ENCODE data around the gene MYH14. TPM values are rescaled to one million over a fixed set of nuclear protein-coding genes. Genes with fewer than 3 reads are reported as not detected.
A peak's percentile ranks its signal among the peaks of the same experiment; 100 is the strongest.

The MYH14 gene
- total and polyA plus RNA-seq, 9 of the 15 experiments (the other 6 are each of a cell fraction or from before 2014, with no cell fraction given): 0.04 to 0.86 (median 0.19) TPM; not detected in 2

DNA sequence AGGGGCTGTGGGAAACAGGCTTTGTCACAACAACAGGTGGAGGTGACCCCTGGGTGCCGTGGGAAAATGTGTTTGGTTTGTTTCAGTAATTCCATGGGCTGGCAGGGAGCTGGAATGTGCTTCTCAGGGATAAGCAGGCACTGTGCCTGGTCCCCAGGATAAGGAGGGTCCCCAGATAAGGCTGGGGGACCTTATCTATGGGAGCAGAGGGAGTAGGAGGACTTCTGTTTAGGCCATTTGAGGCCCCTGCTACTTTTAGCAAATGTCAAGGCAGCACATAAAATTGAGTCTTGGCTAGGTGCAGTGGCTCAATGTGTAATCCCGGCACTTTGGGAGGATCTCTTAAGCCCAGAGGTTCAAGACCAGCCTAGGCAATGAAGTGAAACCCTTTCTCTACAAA lies 66.2 kb downstream of the MYH14 start (continued):
- peak; percentile 70 for TF ChIP-seq ZNF644 (tag; IDR thresholded peaks at IDR 0.05; ENCODE audit: low read depth)
- no peak for TF ChIP-seq ZKSCAN3 (CRISPR knock-in tag; IDR thresholded peaks at IDR 0.05)
- peak; percentile 80 for TF ChIP-seq DMBX1 (CRISPR knock-in tag; IDR thresholded peaks at IDR 0.05; ENCODE audit: borderline replicate concordance)
- no peak for TF ChIP-seq ZNF280A (IDR thresholded peaks at IDR 0.05; ENCODE audit: low read depth, partially characterized antibody)
- TF ChIP-seq SREBF2 (CRISPR knock-in tag; IDR thresholded peaks at IDR 0.05): no peak
- TF ChIP-seq, protein P1, sequence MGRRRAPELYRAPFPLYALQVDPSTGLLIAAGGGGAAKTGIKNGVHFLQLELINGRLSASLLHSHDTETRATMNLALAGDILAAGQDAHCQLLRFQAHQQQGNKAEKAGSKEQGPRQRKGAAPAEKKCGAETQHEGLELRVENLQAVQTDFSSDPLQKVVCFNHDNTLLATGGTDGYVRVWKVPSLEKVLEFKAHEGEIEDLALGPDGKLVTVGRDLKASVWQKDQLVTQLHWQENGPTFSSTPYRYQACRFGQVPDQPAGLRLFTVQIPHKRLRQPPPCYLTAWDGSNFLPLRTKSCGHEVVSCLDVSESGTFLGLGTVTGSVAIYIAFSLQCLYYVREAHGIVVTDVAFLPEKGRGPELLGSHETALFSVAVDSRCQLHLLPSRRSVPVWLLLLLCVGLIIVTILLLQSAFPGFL (CRISPR knock-in tag; IDR thresholded peaks at IDR 0.05): no peak
- peak; percentile 95 for TF ChIP-seq SOX6 (IDR thresholded peaks at IDR 0.05)
- TF ChIP-seq, protein P2, sequence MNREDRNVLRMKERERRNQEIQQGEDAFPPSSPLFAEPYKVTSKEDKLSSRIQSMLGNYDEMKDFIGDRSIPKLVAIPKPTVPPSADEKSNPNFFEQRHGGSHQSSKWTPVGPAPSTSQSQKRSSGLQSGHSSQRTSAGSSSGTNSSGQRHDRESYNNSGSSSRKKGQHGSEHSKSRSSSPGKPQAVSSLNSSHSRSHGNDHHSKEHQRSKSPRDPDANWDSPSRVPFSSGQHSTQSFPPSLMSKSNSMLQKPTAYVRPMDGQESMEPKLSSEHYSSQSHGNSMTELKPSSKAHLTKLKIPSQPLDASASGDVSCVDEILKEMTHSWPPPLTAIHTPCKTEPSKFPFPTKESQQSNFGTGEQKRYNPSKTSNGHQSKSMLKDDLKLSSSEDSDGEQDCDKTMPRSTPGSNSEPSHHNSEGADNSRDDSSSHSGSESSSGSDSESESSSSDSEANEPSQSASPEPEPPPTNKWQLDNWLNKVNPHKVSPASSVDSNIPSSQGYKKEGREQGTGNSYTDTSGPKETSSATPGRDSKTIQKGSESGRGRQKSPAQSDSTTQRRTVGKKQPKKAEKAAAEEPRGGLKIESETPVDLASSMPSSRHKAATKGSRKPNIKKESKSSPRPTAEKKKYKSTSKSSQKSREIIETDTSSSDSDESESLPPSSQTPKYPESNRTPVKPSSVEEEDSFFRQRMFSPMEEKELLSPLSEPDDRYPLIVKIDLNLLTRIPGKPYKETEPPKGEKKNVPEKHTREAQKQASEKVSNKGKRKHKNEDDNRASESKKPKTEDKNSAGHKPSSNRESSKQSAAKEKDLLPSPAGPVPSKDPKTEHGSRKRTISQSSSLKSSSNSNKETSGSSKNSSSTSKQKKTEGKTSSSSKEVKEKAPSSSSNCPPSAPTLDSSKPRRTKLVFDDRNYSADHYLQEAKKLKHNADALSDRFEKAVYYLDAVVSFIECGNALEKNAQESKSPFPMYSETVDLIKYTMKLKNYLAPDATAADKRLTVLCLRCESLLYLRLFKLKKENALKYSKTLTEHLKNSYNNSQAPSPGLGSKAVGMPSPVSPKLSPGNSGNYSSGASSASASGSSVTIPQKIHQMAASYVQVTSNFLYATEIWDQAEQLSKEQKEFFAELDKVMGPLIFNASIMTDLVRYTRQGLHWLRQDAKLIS (CRISPR knock-in tag; IDR thresholded peaks at IDR 0.05): peak; percentile 49; the same call in 1 of the 2 replicates
- no peak for TF ChIP-seq ZSCAN32 (CRISPR knock-in tag; IDR thresholded peaks at IDR 0.05)
- TF ChIP-seq RUNX1 (IDR thresholded peaks at IDR 0.05; ENCODE audit: low read depth): peak; percentile 93; the same call in 1 of the 2 replicates
- TF ChIP-seq ZNF134 (CRISPR knock-in tag; conservative IDR thresholded peaks at IDR 0.05): no peak; the same call in 1 of the 2 replicates
- TF ChIP-seq HMBOX1 (IDR thresholded peaks at IDR 0.05): no peak
- TF ChIP-seq, protein P3, sequence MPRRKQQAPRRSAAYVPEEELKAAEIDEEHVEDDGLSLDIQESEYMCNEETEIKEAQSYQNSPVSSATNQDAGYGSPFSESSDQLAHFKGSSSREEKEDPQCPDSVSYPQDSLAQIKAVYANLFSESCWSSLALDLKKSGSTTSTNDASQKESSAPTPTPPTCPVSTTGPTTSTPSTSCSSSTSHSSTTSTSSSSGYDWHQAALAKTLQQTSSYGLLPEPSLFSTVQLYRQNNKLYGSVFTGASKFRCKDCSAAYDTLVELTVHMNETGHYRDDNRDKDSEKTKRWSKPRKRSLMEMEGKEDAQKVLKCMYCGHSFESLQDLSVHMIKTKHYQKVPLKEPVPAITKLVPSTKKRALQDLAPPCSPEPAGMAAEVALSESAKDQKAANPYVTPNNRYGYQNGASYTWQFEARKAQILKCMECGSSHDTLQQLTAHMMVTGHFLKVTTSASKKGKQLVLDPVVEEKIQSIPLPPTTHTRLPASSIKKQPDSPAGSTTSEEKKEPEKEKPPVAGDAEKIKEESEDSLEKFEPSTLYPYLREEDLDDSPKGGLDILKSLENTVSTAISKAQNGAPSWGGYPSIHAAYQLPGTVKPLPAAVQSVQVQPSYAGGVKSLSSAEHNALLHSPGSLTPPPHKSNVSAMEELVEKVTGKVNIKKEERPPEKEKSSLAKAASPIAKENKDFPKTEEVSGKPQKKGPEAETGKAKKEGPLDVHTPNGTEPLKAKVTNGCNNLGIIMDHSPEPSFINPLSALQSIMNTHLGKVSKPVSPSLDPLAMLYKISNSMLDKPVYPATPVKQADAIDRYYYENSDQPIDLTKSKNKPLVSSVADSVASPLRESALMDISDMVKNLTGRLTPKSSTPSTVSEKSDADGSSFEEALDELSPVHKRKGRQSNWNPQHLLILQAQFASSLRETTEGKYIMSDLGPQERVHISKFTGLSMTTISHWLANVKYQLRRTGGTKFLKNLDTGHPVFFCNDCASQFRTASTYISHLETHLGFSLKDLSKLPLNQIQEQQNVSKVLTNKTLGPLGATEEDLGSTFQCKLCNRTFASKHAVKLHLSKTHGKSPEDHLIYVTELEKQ (CRISPR knock-in tag; IDR thresholded peaks at IDR 0.05): no peak
- no peak for TF ChIP-seq ATF1 (CRISPR knock-in tag; IDR thresholded peaks at IDR 0.05)
- peak; percentile 44; the same call in 1 of the 2 replicates for TF ChIP-seq ATF1 (tag; IDR thresholded peaks at IDR 0.05)
- TF ChIP-seq SAFB (IDR thresholded peaks at IDR 0.05; ENCODE audit: borderline replicate concordance, low read depth, low read length): no peak
- TF ChIP-seq ZNF347 (CRISPR knock-in tag; IDR thresholded peaks at IDR 0.05; ENCODE audit: low read depth): no peak
- no peak for TF ChIP-seq SIX5 (IDR thresholded peaks at IDR 0.05; ENCODE audit: borderline replicate concordance in 1 of 2, insufficient read depth in 1 of 2, low read depth in 1 of 2, low read length in 2 of 2)
- TF ChIP-seq ZSCAN29 (IDR thresholded peaks at IDR 0.05): no peak

Measured in K562 (cell line).